GM21723 (cell line): ENCODE data around the gene INF2.
A peak's percentile ranks its signal among the peaks of the same experiment; 100 is the strongest.

Experiments used
- ATAC-seq: cut with Tn5 transposase; IDR thresholded peaks from one replicate; pipeline ENCODE4 v1.9.1; 2021; ENCODE audit warnings: mild to moderate bottlenecking, moderate library complexity; ENCODE audit not compliant: unreplicated experiment

INF2 gene

DNA sequence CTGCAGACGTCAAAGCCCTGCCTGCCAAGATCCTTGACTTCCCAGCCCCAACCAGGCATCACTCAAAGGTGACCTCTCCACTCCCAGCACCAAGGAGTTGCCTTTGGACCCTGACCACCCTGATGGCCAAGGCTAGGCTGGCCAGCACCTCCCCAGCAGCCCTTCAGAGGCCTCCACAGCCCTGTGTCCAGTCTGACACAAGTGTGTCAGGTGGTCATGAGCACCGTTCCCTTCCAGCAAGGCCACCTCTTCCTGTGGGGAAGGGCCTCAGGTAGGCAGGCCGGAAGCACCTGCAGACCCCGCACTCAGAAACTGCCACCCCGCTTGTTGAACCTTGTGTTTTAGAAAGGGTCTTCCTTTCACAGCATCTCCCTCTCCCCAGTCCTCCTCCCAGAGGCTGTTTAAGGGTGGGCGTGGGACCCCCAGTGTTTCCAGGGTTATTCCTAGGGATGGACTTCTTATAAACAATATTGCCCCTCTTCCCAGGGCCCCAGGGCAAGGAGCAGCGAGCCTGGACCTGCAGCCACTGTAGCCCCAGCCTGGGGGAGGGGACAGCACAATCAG is 13.2 kb upstream of the INF2 start:
- no peak for ATAC-seq

GRCh38 chr14:104676694-104677511 is 12.5 kb upstream of the INF2 start:
- peak; percentile 37 for ATAC-seq

DNA sequence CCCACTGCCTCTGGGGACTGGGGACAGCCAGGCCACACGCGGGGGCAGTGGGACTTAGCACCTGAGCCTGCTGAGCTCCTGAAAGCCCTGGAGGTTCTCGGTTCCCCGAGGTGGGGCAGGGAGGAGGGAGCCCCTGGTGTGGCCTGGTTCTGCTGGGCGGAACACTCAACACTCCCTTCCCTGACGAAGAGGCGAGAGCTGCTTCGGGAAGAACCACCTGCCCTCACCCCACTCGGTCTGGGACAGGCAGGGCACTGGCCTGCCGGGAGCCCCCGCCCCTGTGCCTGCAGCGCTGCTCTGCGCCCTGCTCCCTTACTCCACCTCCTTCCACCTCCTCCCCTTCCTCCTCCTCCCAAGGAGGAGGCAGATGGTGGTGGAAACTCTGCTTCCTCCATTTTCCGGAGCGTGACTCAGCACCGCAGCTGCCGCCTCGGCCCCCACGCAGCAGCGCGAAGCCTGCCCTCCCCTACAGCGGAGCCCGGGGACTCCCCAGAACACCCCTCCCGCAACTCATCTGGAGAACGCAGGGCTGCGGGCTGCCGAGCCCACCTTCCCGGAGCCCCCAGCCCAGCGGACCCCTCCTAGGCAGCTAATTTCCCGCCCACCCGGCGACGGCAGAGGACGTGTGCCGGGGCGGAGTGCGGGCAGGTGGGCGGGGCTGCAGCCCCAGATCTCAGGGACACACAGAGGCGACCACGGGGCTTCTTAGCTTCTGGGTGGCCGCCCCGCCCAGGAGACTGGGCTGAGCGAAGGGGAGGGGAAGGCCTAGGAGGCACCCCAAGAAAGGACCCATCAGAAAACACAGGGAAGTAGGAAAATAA is 11.7 kb upstream of the INF2 start:
- peak; percentile 48 for ATAC-seq

GRCh38 chr14:104678346-104678745 is 11.1 kb upstream of the INF2 start:
- peak; percentile 5 for ATAC-seq

DNA sequence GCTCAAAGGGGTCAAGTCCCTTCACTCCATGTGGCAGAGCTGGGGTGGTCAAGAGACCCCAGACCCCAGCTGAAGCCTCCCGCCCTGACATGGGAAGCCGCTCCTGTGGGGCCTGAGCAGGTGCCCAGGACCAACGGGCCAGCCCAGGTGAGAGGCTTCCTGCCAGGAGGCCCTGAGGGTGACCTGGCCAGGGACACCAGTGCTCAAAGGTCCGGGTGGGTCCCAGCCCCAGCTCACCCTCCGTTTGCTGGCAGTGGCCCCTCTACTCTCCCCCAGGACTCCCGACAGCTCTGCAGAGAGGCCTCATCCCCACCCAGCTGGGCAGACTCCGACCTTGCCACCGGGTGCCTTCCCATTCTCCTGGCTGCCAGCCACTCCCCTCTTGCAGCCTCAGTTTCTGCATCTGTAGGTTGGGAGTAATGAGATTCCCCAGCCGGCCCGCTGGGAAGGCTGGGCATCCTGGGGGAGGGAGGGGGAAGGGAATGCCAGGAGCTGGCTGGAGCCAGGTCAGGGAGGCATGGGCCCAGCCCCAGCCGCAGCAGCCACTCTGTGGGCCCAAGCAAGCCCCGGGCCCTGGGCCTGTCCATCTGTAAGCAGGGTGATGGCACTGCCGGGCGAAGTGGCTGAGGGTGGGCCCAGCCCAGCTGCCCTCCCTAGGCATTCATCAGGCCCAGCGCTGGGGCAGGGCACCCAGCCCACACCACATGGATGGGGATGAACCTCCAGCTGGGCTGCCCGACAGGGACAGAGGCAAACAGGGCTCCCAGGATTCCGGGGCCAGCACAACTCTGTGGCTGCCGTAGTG is 10.3 kb upstream of the INF2 start:
- no peak for ATAC-seq

- ATAC-seq = no peak
These were observed 9.2 kb upstream of the INF2 start for GRCh38 chr14:104680056-104680805.

GRCh38 chr14:104680806-104681688 is 8.4 kb upstream of the INF2 start:
- peak; percentile 47 for ATAC-seq

DNA sequence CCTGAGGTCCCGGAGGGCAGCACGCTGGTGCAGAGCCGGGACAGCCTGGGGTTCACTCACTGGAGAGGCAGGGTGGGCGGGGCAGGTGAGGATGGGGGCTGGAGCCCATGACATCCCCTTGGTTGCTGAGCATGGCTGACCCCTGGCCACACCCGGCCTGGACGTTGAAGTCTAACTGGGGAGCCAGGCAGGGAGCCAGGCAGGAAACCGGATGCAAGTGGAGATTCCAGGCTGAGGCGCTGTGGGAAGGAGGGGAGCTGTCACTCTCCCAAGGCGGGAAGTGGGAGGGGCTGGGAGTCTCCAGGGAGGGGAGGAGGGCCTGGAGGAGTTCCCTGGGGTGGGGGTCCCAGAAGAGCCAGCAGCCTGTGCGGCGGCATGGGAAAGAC is 7.7 kb upstream of the INF2 start:
- no peak for ATAC-seq

DNA sequence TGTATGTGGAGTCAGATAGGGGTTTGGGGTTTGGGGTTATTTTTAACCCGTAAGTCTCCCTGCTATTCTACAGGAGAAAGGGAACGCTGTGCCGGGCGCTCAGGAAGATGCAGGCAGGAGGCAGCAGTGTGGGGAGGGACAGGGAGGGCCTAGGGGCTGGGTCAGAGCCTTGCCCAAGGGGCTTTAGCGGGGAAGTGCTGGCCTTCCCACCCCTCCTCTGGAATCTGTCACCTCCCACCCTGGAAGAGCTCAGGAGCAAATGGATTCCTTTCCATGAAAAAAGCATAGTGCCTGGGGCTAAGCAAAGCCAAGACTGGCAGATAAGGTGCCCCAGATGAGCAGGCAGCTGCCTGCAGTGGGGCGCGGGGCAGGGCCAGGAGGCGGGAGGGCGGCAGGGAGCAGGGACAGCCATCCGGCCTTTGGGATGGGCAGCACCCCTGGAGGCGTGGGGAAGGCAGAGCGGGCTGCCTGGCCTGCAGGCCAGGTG is 7.3 kb upstream of the INF2 start:
- ATAC-seq = no peak

GRCh38 chr14:104683653-104684448 is 5.6 kb upstream of the INF2 start:
- no peak for ATAC-seq

- ATAC-seq = no peak
These were observed 5.0 kb upstream of the INF2 start for GRCh38 chr14:104684449-104684821.

DNA sequence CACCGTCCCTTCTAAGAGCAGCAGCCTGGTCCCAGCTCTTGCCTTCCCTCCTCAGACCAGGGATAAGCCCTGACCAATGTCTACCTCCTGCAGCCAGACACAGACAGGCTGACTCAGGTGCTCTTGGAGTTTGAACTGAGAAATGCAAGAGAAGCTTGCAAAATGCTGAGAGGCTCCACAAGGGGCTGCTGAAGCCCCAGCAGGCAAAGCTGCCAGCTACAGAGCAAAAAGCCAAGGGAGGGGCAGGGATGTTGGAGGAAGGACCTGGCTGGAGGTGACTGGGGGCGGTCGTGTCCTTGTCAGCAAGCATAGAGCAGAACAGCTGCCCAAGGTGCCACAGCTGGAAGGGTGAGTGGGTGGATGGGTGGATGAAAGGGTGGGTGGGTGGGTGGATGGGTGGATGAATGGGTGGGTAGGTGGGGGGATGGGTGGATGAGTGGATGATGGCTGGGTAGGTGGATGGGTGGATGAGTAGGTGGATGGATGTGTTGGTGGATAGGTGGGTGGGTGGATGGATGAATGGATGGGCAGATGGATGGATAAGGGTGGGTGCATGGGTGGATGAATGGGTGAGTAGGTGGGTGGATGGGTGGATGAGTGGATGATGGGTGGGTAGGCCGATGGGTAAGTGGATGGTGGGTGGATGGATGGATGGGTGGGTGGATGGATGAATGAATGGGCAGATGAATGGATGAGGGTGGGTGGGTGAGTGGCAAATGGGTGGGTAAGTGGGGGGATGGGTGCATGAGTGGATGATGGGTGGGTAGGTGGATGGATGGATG is 4.0 kb upstream of the INF2 start:
- ATAC-seq = no peak

- no peak for ATAC-seq
These were observed 3.3 kb upstream of the INF2 start for GRCh38 chr14:104685998-104686610.

DNA sequence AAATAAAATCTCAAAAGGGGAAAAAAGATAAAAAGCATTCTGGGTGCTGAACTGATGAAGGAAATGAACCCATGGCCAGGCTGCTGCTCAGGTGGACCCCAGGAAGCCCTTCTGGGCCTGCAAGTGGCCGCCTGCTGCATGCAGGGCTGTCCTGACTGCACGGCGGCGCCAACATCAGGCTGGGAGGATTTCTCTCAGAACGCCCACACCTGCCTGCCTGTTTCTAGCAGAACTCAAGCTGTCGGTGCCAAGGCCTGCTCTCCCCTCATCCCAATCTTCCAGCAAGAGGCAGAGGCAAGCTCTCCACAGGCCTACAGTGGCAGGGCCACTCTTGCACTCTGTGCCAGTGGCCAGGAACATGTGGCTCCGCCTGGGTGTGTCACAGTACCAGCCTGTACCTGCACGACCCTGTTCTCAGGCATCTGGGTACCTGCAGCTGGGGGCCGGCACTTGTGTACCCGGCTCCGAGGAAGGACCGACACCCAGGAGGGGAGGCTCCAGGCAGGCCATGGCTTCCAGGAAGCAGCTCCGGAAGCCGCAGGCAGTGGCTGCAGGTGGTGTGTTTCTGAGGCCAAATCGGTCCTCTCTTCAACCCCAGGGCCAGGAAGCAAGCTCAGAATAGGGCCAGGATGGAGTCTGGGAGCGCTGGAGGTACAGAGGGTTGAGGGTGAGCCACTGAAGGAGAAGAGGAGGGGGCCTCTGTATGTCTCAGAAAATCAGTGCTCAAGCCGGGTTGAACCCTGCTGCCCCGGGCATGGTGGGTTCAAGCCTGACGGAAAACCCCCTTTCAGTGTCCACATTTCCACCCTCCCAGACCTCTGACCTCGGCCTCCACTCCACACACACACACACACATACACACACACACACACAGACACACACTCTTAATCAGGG is 2.5 kb upstream of the INF2 start:
- no peak for ATAC-seq

DNA sequence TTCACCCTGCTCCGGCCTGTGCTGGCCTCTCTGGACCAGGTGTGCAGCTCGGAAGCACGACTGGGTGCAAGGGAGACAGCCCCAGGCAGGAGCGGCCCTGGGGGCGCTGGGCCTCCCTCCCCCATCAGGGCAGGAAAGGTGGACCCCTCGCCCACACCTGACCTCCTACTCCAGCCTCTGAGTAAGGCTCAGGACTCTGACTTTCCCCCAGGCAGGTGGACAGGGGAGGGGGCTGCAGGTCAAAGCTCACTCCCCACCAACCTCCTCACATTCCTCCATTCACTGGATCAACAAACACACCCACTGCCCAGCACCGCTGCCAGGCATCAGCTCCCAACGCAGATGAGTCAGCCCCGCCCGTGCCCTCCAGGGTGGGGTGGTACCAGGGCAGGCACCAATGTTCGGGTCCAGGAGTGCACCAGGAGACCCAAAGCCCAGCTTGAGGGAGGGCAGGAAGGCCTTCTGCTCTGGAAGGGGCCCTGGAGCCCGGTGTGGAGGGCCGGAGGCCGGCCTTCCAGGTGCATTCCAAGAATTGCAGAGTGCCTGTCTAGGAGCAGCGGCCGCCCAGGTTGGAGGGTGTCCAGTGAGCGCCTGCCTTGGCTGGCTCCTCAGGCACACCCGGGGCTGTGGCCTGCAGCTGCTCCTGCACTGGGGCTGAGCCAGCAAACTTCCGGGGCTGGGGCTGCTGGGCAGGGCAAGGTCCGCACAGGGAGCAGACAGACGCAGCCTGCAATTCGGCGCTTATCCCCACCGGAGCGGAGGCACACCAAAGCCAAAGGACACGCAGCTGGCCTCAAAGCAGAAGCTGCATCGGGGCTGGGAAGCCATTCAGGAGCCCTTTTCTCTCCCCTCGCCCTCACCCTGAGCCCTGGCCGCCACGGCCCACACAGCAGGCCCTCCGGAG is 1.6 kb upstream of the INF2 start:
- ATAC-seq = no peak
